MG63 (cell line): ENCODE measurements around the gene SNX27. TPM values are rescaled to one million over a fixed set of nuclear protein-coding genes. Genes with fewer than 3 reads are reported as not detected.
"Not testable (repeated sequence)": the region's sequence is repeated elsewhere in the genome, so short reads cannot be mapped to it uniquely, and the experiment has no call there.

Experiments used
- DNase-seq: peaks from one replicate; pipeline ENCODE4 v3.0.0-alpha.2; 2020
- H3K27me3 ChIP-seq: fragments of 250-450 bp; sonication (Bioruptor Pico); 2 replicates; pipeline ENCODE4 v1.5.1; 2020; ENCODE audit warnings: mild to moderate bottlenecking, moderate library complexity
- H3K36me3 ChIP-seq: fragments of 250-450 bp; sonication (Bioruptor Pico); 2 replicates; pipeline ENCODE4 v1.5.1; 2020; ENCODE audit warnings: mild to moderate bottlenecking, moderate library complexity
- H3K4me3 ChIP-seq: fragments of 250-450 bp; sonication (Bioruptor Pico); 2 replicates; pipeline ENCODE4 v1.5.1; 2020; ENCODE audit warnings: mild to moderate bottlenecking, moderate library complexity
- H3K9me3 ChIP-seq: fragments of 250-450 bp; sonication (Bioruptor Pico); 2 replicates; pipeline ENCODE4 v1.5.1; 2020; ENCODE audit warnings: mild to moderate bottlenecking, moderate library complexity
- total RNA-seq: library from RNA; depleted of rRNA; stranded (reverse); fragments of >200 nt; shearing (Covaris generic); gene quantifications from 2 replicates; pipeline ENCODE4 v1.2.3, GENCODE V29; 2014; ENCODE audit warnings: low replicate concordance

SNX27 gene
- total RNA-seq, 1 experiment from 2014 or later = 17.1 TPM

GRCh38 chr1:151590961-151591360, 20.9 kb upstream of the SNX27 start:
- Histone ChIP-seq H3K36me3 (no peaks in the 10 kb centered on the region), H3K4me3 (no peak overlapping the region), H3K9me3 (no peaks in the 10 kb centered on the region), H3K27me3 (no peaks in the 10 kb centered on the region)
- DNase-seq = no peak

GRCh38 chr1:151593730-151594129, 18.1 kb upstream of the SNX27 start:
- DNase-seq = no peak
- Histone ChIP-seq H3K27me3 (no peaks in the 10 kb centered on the region), H3K9me3 (no peaks in the 10 kb centered on the region), H3K36me3 (no peaks in the 10 kb centered on the region), H3K4me3 (no peak overlapping the region)

- Histone ChIP-seq H3K27me3 (no peaks in the 10 kb centered on the region), H3K9me3 (no peaks in the 10 kb centered on the region), H3K4me3 (no peak overlapping the region), H3K36me3 (no peaks in the 10 kb centered on the region)
- peak; percentile 38 for DNase-seq
Observed at GRCh38 chr1:151594143-151594625, 17.7 kb upstream of the SNX27 start.

- H3K9me3 ChIP-seq = no peaks in the 10 kb centered on the region
- peak; percentile 51 for DNase-seq
- H3K4me3 ChIP-seq = no peak overlapping the region
- H3K36me3 ChIP-seq = no peaks in the 10 kb centered on the region
- H3K27me3 ChIP-seq = no peaks in the 10 kb centered on the region
Observed at GRCh38 chr1:151596166-151596953, 15.5 kb upstream of the SNX27 start.

GRCh38 chr1:151602550-151602949, 9.3 kb upstream of the SNX27 start:
- not testable (repeated sequence) for DNase-seq, H3K36me3 ChIP-seq, H3K27me3 ChIP-seq, H3K4me3 ChIP-seq, H3K9me3 ChIP-seq

GRCh38 chr1:151604291-151604690, 7.6 kb upstream of the SNX27 start:
- Histone ChIP-seq H3K4me3 (no peak overlapping the region), H3K27me3 (no peaks in the 10 kb centered on the region), H3K9me3 (no peaks in the 10 kb centered on the region), H3K36me3 (no peaks in the 10 kb centered on the region)
- DNase-seq = no peak

GRCh38 chr1:151606384-151606783, 5.5 kb upstream of the SNX27 start:
- Histone ChIP-seq H3K9me3 (no peaks in the 10 kb centered on the region), H3K36me3 (no peaks in the 10 kb centered on the region)
- no peak for DNase-seq

GRCh38 chr1:151606857-151607256, 5.0 kb upstream of the SNX27 start:
- Histone ChIP-seq H3K9me3 (no peaks in the 10 kb centered on the region), H3K36me3 (no peaks in the 10 kb centered on the region), H3K27me3 (no peaks in the 10 kb centered on the region), H3K4me3 (no peak overlapping the region)
- no peak for DNase-seq

More at GRCh38 chr1:151606384-151606783, 5.5 kb upstream of the SNX27 start:
- no peaks in the 10 kb centered on the region for H3K27me3 ChIP-seq
- H3K4me3 ChIP-seq = no peak overlapping the region

- Histone ChIP-seq H3K4me3 (no peak overlapping the region), H3K36me3 (no peaks in the 10 kb centered on the region), H3K27me3 (no peaks in the 10 kb centered on the region), H3K9me3 (no peaks in the 10 kb centered on the region)
- DNase-seq = no peak
Observed at GRCh38 chr1:151610142-151610541, 1.7 kb upstream of the SNX27 start.

- peak overlapping the region; percentile 89 for H3K4me3 ChIP-seq
- DNase-seq = no peak
- no peaks in the 10 kb centered on the region for H3K36me3 ChIP-seq
- no peaks in the 10 kb centered on the region for H3K9me3 ChIP-seq
- H3K27me3 ChIP-seq = no peaks in the 10 kb centered on the region
Observed at GRCh38 chr1:151611288-151611790, 511 bp upstream of the SNX27 start.

GRCh38 chr1:151612501-151613281, 841 bp downstream of the SNX27 start:
- H3K4me3 ChIP-seq = peak overlapping the region; percentile 89
- no peaks in the 10 kb centered on the region for H3K27me3 ChIP-seq
- no peaks in the 10 kb centered on the region for H3K9me3 ChIP-seq
- DNase-seq = peak; percentile 36
- H3K36me3 ChIP-seq = 0 out of 2 replicates have a peak, but pooled peaks cover 2% of the 10 kb centered on the region

- H3K9me3 ChIP-seq = no peaks in the 10 kb centered on the region
- H3K36me3 ChIP-seq = 0 out of 2 replicates have a peak, but pooled peaks cover 2% of the 10 kb centered on the region
- DNase-seq = no peak
- H3K27me3 ChIP-seq = no peaks in the 10 kb centered on the region
- peak overlapping the region; percentile 89 for H3K4me3 ChIP-seq
Observed at GRCh38 chr1:151613282-151613780, 1.5 kb downstream of the SNX27 start.

GRCh38 chr1:151615711-151616504, 4.1 kb downstream of the SNX27 start:
- H3K36me3 ChIP-seq = 0 out of 2 replicates have a peak, but pooled peaks cover 2% of the 10 kb centered on the region
- H3K4me3 ChIP-seq = no peak overlapping the region
- DNase-seq = no peak
- no peaks in the 10 kb centered on the region for H3K9me3 ChIP-seq
- H3K27me3 ChIP-seq = no peaks in the 10 kb centered on the region

- H3K9me3 ChIP-seq = no peaks in the 10 kb centered on the region
- 0 out of 2 replicates have a peak, but pooled peaks cover 2% of the 10 kb centered on the region for H3K36me3 ChIP-seq
- H3K27me3 ChIP-seq = no peaks in the 10 kb centered on the region
- H3K4me3 ChIP-seq = no peak overlapping the region
- DNase-seq = no peak
Observed at GRCh38 chr1:151616505-151616849, 4.6 kb downstream of the SNX27 start.

GRCh38 chr1:151618003-151618402, 6.2 kb downstream of the SNX27 start:
- DNase-seq = no peak
- Histone ChIP-seq H3K9me3 (no peaks in the 10 kb centered on the region), H3K36me3 (0 out of 2 replicates have a peak, but pooled peaks cover 2% of the 10 kb centered on the region), H3K27me3 (no peaks in the 10 kb centered on the region), H3K4me3 (no peak overlapping the region)

- no peak overlapping the region for H3K4me3 ChIP-seq
- DNase-seq = no peak
- H3K36me3 ChIP-seq = 0 out of 2 replicates have a peak, but pooled peaks cover 2% of the 10 kb centered on the region
- no peaks in the 10 kb centered on the region for H3K9me3 ChIP-seq
- H3K27me3 ChIP-seq = no peaks in the 10 kb centered on the region
Observed at GRCh38 chr1:151618470-151618869, 6.6 kb downstream of the SNX27 start.
